Measurements from ENCODE around the gene MMADHC.

MMADHC gene

DNA sequence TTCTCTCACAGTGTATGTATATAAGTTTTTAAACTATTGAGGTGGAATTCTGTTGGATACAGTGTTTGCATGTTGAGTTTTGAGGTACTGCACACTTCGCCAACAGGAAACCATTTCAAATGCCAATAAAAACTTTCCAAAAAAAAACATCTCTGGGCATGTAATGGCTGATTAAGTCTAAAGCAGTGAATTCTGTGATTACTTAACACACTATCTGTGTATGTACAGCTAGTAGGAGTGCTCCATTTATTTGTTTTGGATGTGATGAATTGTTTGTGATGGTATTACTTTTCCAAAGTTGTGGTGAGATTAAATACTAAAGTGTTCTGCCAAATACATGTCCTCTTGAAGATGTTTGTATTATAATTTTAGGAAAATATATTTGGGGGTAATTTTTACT is 31.1 kb downstream of the MMADHC start:
- DNase-seq (ENCODE audit: low read depth), result no peak

GRCh38 chr2:149552830-149553229 is 34.7 kb downstream of the MMADHC start:
- DNase-seq (ENCODE audit: low read depth), result no peak

GRCh38 chr2:149552226-149552625 is 35.3 kb downstream of the MMADHC start:
- no peak for DNase-seq (ENCODE audit: low read depth)

DNA sequence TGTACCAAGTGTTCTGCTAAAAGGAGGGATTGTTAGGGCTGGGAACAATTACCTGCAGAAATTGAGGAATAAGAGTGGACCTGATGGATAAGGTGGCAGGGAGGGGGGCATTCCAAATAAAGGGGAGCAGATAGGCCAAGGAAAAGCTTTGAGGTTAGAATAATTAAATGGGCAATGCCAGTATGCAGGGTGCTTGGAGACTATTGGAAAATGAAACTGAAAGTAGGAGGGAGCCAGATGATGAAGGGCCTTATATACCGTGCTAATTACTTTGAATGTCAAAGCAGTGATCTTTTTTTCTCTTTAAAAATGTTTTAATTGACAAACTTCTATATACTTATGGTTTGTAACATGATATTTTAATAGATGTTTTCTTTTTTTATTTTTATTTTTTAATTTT is 42.9 kb downstream of the MMADHC start:
- no peak for DNase-seq (ENCODE audit: low read depth)

GRCh38 chr2:149543845-149544244 is 43.7 kb downstream of the MMADHC start:
- no peak for DNase-seq (ENCODE audit: low read depth)

GRCh38 chr2:149540138-149540537 is 47.4 kb downstream of the MMADHC start:
- no peak for DNase-seq (ENCODE audit: low read depth)

DNA sequence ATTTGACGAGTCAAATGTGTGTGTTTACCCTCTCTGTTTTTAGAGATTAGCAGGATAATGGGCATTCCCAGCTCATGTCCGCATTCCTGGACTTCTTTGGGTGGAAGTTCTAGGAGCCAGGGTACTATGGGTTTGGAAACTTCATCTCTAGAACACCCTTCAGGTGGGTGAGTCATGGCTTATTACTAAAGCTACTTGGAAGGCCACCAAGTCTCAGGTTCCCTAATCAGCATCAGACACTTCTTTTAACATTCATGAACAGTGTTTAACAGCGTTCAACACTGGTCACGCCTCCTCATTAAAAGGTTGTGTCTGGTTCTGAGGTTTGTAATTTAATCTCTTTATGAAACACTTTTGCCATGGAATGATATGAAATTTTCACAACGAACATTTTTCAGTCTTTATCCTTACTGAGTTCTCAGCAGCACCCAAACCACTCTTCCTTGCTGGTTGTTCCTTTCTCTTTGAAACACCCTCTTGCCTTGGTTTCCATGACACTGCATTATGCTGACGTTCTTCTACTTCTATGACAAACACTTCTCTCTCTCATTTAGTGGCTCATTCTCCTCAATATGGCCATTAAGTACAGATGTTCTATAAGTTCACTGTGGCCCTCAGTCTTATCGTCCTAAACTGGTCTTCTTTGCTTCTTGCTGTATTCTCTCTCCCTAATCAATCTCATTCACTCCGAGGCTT is 49.3 kb downstream of the MMADHC start:
- no peak for DNase-seq (ENCODE audit: low read depth)

GRCh38 chr2:149537092-149537726 is 50.4 kb downstream of the MMADHC start:
- no peak for DNase-seq (ENCODE audit: low read depth)

DNA sequence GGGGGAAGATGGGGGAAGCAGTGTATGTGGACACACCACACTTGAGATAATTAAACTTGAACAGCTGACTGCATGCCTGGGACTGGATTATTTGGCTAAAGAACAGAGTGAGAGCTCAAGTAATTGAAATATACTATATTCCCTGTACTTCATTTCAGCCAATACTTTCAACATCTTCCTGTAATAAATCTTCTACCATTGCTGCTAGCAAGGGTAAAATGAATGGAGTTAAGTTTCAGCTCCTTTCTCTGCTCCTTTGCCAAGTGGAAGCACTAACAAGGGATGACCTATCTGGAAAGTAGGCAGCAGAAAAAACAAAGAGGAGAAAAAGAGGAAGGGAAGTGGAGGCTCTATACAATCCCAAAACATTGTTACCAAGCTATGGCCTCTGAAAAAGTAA is 50.9 kb downstream of the MMADHC start:
- no peak for DNase-seq (ENCODE audit: low read depth)

DNA sequence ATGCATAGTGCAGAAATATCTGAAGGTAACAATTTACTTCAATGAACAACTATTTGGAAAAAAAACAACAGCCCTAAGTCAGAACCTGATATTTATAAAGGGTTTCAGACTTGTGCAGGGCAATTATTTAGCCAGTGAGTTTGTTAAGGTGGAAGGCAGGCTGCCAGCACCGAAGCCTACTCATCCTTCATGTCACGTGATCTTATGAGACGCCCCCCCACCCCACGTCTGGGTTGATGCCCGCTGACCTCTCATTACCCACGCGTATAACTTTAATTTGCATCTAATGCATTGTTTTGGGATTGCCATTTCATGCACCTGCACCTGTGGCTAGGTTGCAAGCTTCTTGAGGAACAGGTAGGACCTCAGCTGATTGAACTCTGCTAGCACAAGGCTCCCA is 52.9 kb downstream of the MMADHC start:
- no peak for DNase-seq (ENCODE audit: low read depth)

GRCh38 chr2:149528983-149529382 is 58.6 kb downstream of the MMADHC start:
- no peak for DNase-seq (ENCODE audit: low read depth)

DNA sequence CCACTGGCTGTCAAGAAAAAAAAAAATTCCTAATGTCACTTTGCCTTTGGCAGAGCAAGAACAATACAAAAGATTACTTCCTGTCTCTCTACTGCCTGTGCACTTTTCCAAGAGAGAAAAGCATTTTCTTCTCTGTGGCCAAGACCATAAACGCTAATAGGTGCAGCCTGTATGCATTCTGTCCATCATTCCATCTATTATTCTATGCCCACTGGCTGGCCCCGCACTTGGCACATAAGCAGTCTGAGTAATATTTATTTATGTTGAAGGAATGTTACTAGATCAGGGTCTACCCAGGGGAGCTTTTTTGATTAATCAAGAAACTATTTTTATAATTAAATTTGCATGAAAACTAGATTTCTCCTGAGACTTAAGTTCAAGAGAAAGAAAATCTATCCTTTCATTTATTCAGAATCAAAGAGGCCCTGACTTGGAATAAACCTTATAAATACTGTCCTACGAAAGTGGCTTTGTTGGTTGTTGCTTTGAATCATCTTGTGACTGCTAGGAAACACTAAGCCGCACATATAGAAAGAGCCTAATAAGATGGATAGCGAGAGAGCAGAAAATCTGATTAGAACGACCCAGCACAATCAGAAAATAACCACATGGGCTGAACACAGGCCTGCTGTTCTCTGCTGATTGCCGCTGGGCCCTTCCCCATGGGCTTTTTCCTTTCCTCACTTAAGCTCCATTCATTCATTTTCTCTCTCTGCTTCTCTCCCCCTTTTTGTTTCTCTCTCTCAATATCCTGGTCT is 59.4 kb downstream of the MMADHC start:
- DNase-seq (ENCODE audit: low read depth), result no peak

DNA sequence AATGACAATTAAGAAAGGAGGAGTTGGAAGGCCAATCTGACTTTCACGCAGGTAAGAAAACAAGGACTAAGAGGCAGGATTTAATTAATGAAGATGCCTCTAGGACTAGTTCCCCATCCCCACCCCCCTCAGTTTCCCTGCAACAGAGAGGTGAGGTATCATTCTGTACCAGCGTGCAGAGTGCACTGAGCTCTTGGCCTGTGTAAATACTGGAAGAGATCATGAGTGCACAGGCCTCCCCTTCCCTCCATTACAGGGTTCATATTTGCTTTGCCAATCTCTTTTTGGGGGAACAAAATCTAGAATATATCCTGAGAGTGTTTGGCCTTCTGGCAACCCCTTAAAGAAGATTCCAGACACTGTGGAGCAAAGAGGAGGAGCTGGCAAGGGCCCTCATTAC is 60.9 kb downstream of the MMADHC start:
- DNase-seq (ENCODE audit: low read depth), result no peak

- no peak for DNase-seq (ENCODE audit: low read depth)
Observed at GRCh38 chr2:149525323-149525722, 62.3 kb downstream of the MMADHC start.
